SK-N-MC (cell line): ENCODE results near the gene TMEM174.

Experiments used
- DNase-seq: peaks from one replicate; pipeline ENCODE4 v3.0.0-alpha.2; 2011; ENCODE audit warnings: low read depth, low spot score
- H3K27ac ChIP-seq: fragments of 200-600 bp; sonication (generic); 2 replicates; pipeline ENCODE4 v1.5.1; 2016; ENCODE audit warnings: mixed run types
- H3K36me3 ChIP-seq: fragments of 200-600 bp; sonication (generic); 2 replicates; pipeline ENCODE4 v1.6.1; 2017; ENCODE audit warnings: antibody characterized with exemption, low read length, mixed read lengths; ENCODE audit not compliant: insufficient read depth
- H3K4me3 ChIP-seq: fragments of 200-600 bp; sonication (generic); 2 replicates; pipeline ENCODE4 v1.5.1; 2016
- H3K9ac ChIP-seq: fragments of 200-600 bp; sonication (generic); 2 replicates; pipeline ENCODE4 v1.8.0; 2017; ENCODE audit warnings: mixed run types, mixed read lengths; ENCODE audit not compliant: insufficient read length
- H3K9me3 ChIP-seq: fragments of 200-600 bp; sonication (generic); 2 replicates; pipeline ENCODE4 v1.6.1; 2017; ENCODE audit warnings: low read depth, mild to moderate bottlenecking, antibody characterized with exemption, low read length, moderate library complexity, mixed read lengths
- EZH2 ChIP-seq: fragments of 200-600 bp; sonication (generic); IDR thresholded peaks from one replicate; pipeline ENCODE4 v1.6.1; 2017; ENCODE audit warnings: antibody characterized with exemption
- FOXP2 ChIP-seq: optimal IDR thresholded peaks from 2 replicates; pipeline ENCODE3; 2011; ENCODE audit warnings: mild to moderate bottlenecking, moderate library complexity; ENCODE audit not compliant: insufficient read depth; ENCODE audit errors: extremely low read length, control extremely low read depth
- POLR2AphosphoS5 ChIP-seq: IDR thresholded peaks from 2 replicates; pipeline ENCODE4 v1.6.1; 2012; ENCODE audit warnings: mild to moderate bottlenecking, low read depth, low read length, borderline replicate concordance

Gene TMEM174, protein sequence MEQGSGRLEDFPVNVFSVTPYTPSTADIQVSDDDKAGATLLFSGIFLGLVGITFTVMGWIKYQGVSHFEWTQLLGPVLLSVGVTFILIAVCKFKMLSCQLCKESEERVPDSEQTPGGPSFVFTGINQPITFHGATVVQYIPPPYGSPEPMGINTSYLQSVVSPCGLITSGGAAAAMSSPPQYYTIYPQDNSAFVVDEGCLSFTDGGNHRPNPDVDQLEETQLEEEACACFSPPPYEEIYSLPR

GRCh38 chr5:73172951-73173350, at the start of gene TMEM174:
Gene TMEM174 (plus strand): TSS chr5:73173193. CDS start chr5:73173244, 51 bp downstream.
- Histone ChIP-seq H3K9ac (no peak within 1 kb of the TSS), H3K9me3 (no peaks in the 10 kb centered on the region), H3K27ac (no peak within 1 kb of the TSS), H3K36me3 (no peaks in the 10 kb centered on the region), H3K4me3 (no peak within 1 kb of the TSS)
- TF ChIP-seq EZH2 (no peak), FOXP2 (no peak), POLR2AphosphoS5 (no peak)
- no peak for DNase-seq

- Histone ChIP-seq H3K36me3 (peaks cover 4% of the 10 kb centered on the region; the same call in 1 of the 2 replicates), H3K9ac (no peak overlapping the region), H3K27ac (no peak overlapping the region), H3K9me3 (no peaks in the 10 kb centered on the region), H3K4me3 (no peak overlapping the region)
- DNase-seq, result no peak
- TF ChIP-seq FOXP2, result no peak
- no peak for TF ChIP-seq POLR2AphosphoS5
- no peak for TF ChIP-seq EZH2
Observed at GRCh38 chr5:73125289-73125688, 47.7 kb upstream of the TMEM174 start.

DNA sequence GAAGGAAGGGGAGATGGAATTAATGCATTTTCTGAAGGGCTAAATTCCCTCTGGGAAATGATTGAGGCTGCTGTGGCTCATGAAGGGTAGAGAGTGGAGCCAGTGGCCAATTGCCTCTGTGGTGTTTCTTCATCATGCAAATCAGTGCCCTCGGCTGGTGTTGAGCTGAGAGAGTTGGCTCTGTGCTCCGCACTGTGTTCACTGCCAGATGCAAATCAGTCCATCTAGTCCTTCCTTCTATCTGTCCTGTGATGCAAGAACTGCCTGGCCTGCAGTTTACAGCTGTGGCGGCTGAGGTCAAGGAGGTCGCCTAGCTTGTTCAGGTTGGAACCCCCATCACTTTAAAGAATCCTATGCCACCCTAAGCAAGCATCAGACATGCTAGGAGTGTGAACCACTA, 46.6 kb upstream of the TMEM174 start:
- no peak overlapping the region for H3K4me3 ChIP-seq
- no peaks in the 10 kb centered on the region for H3K9me3 ChIP-seq
- TF ChIP-seq EZH2 (no peak), FOXP2 (no peak), POLR2AphosphoS5 (no peak)
- no peak overlapping the region for H3K9ac ChIP-seq
- no peak for DNase-seq
- H3K27ac ChIP-seq, result no peak overlapping the region
- H3K36me3 ChIP-seq, result peaks cover 4% of the 10 kb centered on the region; the same call in 1 of the 2 replicates

DNA sequence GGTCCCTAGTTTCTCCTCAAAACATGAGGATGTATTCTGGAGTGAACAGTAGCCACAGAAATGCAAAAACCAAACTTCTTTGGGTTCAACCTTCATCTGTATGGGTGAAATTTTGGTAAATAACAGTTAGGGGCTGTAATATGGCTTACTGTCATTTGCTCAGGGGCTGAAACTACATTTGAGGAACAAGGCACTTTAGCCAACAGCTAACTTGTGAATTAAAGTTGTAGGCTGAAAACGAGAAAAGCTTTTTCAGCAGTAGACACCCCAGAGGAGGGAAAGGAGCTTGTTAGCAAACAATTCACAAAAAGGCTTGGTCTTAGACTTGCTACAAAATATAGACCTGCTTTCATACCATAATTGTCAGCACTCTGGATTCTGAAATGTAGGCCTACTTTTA, 46.0 kb upstream of the TMEM174 start:
- DNase-seq, result no peak
- Histone ChIP-seq H3K4me3 (no peak overlapping the region), H3K27ac (0 out of 2 replicates have a peak overlapping the region, but pooled peaks have one; percentile 9), H3K36me3 (peaks cover 4% of the 10 kb centered on the region; the same call in 1 of the 2 replicates), H3K9me3 (no peaks in the 10 kb centered on the region), H3K9ac (no peak overlapping the region)
- TF ChIP-seq POLR2AphosphoS5, result no peak
- no peak for TF ChIP-seq FOXP2
- no peak for TF ChIP-seq EZH2

GRCh38 chr5:73129143-73129542, 43.9 kb upstream of the TMEM174 start:
- no peak overlapping the region for H3K27ac ChIP-seq
- TF ChIP-seq EZH2 (no peak), POLR2AphosphoS5 (no peak), FOXP2 (no peak)
- no peaks in the 10 kb centered on the region for H3K9me3 ChIP-seq
- no peak overlapping the region for H3K9ac ChIP-seq
- no peaks in the 10 kb centered on the region for H3K36me3 ChIP-seq
- H3K4me3 ChIP-seq, result no peak overlapping the region
- no peak for DNase-seq

DNA sequence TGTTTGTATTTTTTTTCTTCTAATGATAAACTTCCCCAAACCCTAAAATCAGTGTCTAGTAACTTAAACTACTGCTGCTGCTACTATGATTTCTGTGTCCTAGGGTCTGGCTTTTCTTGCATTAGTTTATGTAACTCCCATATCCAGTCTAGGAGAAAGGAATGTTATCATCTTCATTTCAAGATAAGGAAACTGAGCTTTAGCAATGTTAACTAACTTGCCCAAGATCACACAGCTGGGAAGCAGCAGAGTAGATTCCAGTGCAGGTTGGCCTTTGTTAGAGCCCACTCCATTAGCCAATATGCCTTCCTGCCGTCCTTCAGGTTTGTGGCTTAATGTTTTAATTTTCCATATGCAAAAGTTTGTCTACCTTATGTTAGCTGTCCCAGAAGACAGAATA, 42.2 kb upstream of the TMEM174 start:
- no peak overlapping the region for H3K4me3 ChIP-seq
- no peak for DNase-seq
- no peak overlapping the region for H3K9ac ChIP-seq
- H3K27ac ChIP-seq, result no peak overlapping the region
- TF ChIP-seq POLR2AphosphoS5 (no peak), FOXP2 (no peak), EZH2 (no peak)
- H3K9me3 ChIP-seq, result no peaks in the 10 kb centered on the region
- no peaks in the 10 kb centered on the region for H3K36me3 ChIP-seq

DNA sequence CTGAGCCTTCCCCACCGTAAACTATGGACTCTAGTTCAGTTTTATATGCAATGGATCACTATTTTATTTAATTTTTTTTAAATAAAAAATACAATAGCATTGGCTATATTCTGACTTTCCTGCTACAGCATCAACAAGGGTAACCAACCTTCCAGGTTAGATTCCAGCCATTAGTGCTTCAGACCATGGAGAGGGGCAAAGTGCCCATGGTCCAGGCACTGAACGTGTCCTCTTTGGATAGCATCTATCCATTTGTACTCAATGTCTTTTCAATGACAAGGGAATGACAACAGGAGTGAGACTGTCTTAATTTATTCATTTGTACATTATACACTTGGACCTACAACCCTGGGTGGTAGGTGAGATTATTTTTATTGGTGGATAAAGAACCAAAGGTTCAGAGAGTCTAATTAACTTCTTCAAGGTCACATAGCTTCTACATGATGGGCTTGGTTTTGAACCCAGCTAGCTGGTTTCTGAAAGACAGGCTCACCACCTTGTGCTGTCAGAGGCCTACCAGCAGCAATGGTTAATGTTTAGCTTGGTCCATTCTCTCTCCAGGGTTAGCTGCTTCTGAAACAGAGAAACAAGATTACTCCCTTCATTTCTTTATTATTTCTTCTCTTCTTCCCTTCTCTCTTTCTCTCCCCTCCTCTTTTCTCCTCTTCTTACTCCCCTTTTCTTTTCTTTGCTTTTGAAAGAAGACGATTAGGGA, 41.1 kb upstream of the TMEM174 start:
- Histone ChIP-seq H3K9me3 (no peaks in the 10 kb centered on the region), H3K27ac (no peak overlapping the region), H3K36me3 (no peaks in the 10 kb centered on the region), H3K9ac (no peak overlapping the region), H3K4me3 (no peak overlapping the region)
- TF ChIP-seq FOXP2, result no peak
- TF ChIP-seq EZH2, result no peak
- no peak for TF ChIP-seq POLR2AphosphoS5
- DNase-seq, result no peak

GRCh38 chr5:73132759-73133158, 40.2 kb upstream of the TMEM174 start:
- no peak overlapping the region for H3K9ac ChIP-seq
- no peaks in the 10 kb centered on the region for H3K36me3 ChIP-seq
- TF ChIP-seq FOXP2 (no peak), POLR2AphosphoS5 (no peak), EZH2 (no peak)
- no peak overlapping the region for H3K4me3 ChIP-seq
- DNase-seq, result no peak
- H3K9me3 ChIP-seq, result no peaks in the 10 kb centered on the region
- H3K27ac ChIP-seq, result no peak overlapping the region
